HG03139 (cell line): ENCODE results near the gene MEX3A.
"Not testable (repeated sequence)": the region's sequence is repeated elsewhere in the genome, so short reads cannot be mapped to it uniquely, and the experiment has no call there.

ENCODE experiments used
- ATAC-seq: cut with Tn5 transposase; IDR thresholded peaks from one replicate; pipeline ENCODE4 v1.9.1; 2021; ENCODE audit not compliant: unreplicated experiment

MEX3A gene

GRCh38 chr1:156082309-156083091 lies at the start of gene MEX3A:
TSS of gene MEX3A (minus strand) at chr1:156082465. CDS start at chr1:156081998, 467 bp downstream.
- ATAC-seq: no peak

GRCh38 chr1:156130578-156130942 lies 48.3 kb upstream of the MEX3A start:
- ATAC-seq: no peak

DNA sequence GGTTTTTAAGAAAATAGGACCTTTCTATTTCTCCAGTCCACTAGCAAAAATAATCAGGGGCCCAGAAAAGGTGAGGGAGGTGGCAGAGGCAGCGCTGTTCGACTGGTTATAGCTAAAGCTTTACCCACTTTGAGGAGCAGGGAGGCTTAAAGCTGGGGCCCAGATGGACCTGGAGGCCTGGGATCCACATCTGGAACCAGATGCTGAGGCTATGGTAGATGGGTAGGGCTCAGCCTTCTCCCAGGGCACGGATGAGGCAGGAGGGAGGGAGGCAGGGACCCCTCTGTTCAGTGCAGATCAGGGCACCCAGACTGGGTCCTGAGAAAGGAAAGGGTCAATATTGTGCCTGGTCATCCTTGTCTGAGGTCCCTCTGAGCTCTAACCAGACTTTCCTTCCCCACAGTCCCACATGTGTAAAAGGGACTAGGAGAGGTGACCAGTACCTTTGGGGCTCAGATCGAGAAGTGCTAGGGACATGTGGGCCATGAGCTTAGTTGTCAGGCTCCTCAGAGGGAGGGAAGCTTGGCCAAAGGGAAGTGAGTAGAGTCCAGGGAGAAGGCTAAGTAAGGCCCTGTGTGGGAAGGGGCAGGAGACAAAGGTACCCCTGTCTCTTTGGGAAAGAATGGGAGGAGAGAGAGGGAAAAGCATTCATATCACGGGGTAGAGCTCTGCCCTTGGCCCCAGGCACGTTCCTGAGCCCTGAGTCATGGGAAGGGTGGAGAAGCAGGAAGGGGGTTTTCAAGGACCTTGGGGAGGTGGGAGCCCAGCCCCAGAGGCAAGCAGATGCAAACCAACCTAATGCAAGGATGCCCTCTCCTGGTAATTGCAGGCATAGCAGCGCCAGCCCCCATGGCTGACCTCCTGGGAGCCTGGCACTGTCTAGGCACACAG lies 47.7 kb upstream of the MEX3A start:
- ATAC-seq: no peak

- no peak for ATAC-seq
Measured at GRCh38 chr1:156128654-156129597, 46.7 kb upstream of the MEX3A start.

DNA sequence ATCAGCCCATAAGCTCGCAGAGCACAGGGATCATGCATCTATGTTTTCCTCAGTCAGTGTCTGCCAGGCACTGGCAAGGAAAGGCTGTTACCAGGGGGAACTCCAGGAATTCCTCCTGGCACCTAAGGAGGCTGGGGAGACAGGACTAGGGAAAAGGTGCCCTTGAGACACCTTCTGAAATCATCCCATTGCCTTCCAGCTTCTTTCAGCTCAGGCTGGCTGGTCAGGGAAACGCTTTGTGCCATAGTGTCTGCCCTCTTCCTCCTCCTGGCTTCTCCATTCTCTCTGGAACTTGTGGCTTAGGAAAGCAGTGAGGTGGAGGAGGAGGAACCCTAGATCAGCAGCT lies 46.0 kb upstream of the MEX3A start:
- ATAC-seq: no peak

DNA sequence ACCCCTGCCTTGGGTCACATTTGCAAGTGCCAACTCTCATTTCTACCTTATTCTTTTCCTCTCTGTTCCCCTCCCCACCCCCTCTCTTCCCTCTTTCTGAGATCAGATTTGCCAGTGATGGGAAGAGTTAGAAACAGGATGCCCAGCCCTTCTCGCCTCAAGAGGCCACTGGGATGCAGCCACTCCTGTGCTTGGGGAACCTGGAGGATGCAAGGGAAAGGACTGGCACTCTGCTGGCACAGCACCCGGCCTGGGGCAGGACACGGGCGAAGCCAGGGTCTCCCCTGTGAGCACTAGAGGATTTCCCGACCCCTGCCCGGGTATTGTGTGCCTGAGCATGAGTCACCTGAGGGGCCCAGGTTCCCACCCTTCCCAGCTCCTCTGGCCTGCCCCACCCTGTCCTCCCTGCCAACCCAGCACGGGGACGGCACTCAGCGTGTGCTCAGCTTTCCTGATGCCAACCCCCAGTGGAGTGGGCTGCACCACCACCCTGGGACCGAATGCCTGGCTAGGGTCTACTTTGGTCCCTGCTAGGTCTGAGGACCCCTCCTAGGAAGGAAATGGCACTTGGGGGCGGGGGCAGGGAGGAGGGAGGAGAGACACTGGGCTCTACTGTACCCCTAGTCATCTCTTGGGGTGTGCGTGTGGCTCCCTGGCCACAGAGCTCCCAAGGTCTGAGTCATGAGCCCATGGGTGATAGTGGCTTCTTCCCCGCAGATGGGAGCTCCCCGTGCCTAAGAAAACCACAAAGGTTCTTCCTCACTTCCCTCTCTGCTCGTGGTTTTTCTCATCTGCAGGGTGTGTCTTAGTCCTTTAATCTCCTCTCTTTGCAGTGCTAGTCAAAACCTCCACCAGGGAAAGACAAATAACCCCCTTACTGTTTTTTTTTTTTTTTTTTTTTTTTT lies 44.6 kb upstream of the MEX3A start:
- peak; percentile 41 for ATAC-seq

- no peak for ATAC-seq
Measured at GRCh38 chr1:156126043-156126629, 43.9 kb upstream of the MEX3A start.

DNA sequence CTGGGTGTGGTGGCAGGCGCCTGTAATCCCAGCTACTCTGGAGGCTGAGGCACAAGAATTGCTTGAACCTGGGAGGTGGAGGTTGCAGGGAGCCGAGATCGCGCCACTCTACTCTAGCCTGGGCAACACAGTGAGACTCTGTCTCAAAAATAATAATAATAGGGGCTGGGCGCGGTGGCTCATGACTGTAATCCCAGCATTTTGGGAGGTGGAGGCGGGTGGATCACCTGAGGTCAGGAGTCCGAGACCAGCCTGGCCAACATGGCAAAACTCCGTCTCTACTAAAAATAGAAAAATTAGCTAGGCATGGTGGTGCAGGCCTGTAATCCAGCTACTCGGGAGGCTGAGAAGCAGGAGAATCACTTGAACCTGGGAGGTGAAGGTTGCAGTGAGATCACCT lies 43.3 kb upstream of the MEX3A start:
- ATAC-seq: not testable (repeated sequence)

- no peak for ATAC-seq
Measured at GRCh38 chr1:156124557-156125483, 42.6 kb upstream of the MEX3A start.

DNA sequence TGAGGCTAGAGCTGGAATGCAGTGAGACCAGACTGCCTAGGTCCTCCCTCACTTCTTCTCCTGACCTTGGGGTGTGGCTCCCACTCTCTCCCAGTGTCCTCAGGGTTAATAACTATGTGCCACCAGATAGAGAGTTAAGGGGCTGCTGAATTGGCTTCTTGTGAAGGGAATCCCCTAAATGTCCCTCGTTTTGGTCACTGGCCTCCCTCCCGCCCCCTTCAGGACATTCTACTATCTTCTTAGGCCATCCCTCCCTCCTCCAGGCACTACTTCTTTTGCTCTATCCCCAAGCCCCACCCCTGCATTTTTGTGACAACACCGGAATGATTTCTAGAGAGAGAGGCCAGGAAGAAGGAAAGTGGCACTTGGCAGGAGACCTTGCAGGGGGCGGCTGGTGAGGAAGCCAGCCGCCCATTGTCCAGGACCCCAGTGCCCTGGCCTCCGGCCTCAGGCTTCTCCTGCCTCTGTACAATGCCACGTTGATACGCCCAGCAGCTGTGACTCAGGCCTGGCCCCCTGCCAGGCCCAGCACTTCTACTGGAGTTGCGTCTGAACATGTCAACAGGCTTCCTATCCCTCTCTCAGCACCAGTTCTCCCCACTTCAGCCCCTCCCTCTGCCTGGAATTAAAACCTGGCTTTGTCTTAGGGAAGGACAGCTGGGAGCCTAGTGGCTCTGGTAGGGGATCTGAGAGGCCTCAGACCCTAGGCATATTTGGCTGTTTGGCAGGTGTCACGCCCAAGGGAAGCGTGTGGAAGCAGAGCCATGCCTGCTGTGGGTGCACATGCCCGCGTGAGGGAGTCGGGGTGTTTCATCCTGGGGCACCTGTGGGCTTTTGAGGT lies 41.3 kb upstream of the MEX3A start:
- no peak for ATAC-seq

DNA sequence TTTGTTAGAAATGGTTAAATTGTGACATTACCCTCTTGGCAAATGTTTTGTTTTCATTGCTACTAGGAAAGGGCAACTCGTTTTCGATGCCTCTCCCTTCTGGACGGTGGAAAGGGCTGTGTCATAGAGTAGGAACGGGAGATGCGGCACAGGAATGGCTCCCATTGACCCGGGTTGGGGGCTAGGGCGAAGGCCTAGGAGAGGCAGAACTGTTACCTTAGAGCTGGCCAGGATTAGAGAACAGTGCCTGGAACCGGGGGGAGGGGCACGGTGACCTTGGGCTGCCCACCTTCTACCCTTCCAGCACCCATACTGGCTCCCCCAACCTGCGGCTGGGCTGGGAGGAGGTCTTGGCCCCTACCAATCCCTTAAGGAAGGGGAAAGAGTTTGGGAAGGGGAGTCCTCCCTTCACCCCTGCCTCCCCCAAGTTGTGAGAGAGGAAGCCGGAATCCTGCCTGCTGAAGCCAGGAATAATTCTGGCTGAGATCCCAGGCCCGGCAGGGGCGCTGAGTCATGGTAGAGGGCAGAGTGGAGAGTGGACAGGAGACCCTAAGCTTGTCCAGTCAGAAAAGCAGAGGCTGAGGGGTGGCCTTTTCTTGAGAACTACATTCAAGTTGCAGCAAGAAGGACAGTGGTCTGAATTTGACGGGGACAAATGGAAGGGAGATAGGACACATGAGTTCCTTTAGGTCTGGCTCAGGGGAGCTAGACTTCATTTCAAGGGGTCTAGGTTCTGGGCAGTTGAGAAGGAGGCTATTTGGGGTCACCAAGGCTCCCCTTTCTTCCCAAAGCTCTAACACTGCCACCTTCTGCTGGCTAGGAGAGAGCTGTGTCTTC lies 40.5 kb upstream of the MEX3A start:
- ATAC-seq: no peak

GRCh38 chr1:156122086-156122485 lies 39.8 kb upstream of the MEX3A start:
- no peak for ATAC-seq

- no peak for ATAC-seq
Measured at GRCh38 chr1:156121457-156121856, 39.2 kb upstream of the MEX3A start.

DNA sequence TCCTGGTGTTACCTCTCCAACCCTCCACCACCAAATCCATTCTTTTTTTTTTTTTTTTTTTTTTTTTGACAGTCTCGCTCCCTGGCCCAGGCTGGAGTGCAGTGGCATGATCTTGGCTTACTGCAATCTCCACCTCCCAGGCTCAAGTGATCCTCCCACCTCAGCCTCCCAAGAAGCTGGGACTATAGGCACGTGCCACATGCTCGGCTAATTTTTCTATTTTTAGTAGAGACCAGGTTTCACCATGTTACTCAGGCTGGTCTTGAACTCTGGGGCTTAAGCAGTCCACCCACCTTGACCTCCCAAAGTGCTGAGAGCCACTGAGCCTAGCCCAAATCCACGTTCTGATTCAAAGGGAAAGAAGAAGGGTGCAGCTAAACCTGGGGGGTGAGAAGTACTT lies 38.7 kb upstream of the MEX3A start:
- ATAC-seq: not testable (repeated sequence)

DNA sequence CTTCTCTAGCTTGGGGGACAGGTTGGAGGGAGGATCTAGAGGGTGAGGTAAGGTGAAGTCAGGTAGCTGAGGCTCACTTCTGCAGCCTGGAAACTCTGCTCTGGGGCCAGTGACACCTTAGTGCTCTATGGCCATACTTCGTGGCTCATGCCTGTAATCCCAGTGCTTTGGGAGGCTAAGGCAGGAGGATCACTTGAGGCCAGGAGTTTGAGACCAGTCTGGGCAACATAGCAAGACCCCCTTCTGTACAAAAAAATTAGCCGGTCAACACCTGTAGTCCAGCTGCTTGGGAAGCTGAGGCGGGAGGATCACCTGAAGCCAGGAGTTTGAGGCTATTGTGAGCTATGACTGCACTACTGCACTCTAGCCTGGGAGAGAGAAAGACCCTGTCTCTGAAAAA lies 38.1 kb upstream of the MEX3A start:
- no peak for ATAC-seq

DNA sequence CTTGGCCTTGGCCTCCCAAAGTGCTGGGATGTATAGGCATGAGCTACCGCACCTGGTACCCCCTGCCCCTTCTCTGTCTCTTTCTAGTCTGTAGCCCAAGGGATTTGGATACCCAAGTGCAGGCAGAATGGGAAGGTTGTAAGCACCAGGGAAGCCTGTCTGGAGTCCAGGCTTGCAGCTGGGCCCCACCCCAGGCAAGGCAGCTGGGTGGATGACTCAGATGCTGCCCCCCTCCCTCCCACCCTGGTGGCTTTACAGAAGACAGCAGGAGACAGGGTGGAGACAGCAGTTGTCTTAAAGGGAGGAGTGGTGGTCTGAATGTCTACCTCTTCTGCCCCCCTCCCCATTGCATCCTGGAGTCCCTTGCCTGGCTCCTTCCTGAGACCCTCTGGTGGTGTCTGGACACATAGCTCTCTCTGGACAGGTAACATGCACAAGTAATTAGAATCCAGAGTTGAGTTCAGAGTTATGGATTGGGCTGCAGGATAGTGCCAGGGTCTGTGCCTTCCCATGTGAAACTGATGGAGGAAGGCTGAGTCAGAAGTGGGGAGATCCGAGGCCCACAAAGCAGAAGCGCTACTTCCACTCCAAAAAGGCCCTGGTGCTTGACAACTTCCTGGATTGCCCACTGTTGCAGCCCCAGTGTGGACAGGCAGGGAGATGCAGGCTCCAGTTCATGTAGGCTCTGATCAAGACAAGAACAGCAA lies 37.4 kb upstream of the MEX3A start:
- no peak for ATAC-seq
